Endothelial cell of umbilical vein (primary cell): ENCODE measurements around the gene MXI1.

Source experiments
- EZH2 ChIP-seq: IDR thresholded peaks from 2 replicates; pipeline ENCODE4 v1.6.1; 2012; ENCODE audit warnings: borderline replicate concordance, low read depth, mild to moderate bottlenecking, moderate library complexity, low read length, inconsistent platforms; ENCODE audit not compliant: severe bottlenecking
- FOS ChIP-seq: IDR thresholded peaks from 2 replicates; pipeline ENCODE4 v1.6.1; 2011; ENCODE audit warnings: mild to moderate bottlenecking, low read length, moderate library complexity, borderline replicate concordance; ENCODE audit not compliant: insufficient read depth
- GATA2 ChIP-seq: IDR thresholded peaks from 2 replicates; pipeline ENCODE4 v1.7.0; 2011; ENCODE audit warnings: low read depth, mild to moderate bottlenecking, moderate library complexity, mixed read lengths, low read length; ENCODE audit not compliant: insufficient read length, insufficient read depth
- MYC ChIP-seq: IDR thresholded peaks from one replicate; pipeline ENCODE4 v1.6.1; 2011; ENCODE audit warnings: mild to moderate bottlenecking, low read depth, low read length
- POLR2A ChIP-seq: IDR thresholded peaks from 2 replicates; pipeline ENCODE4 v1.6.1; 2012; ENCODE audit warnings: low read depth, mild to moderate bottlenecking, control low read depth, low read length
- POLR2AphosphoS5 ChIP-seq: IDR thresholded peaks from 2 replicates; pipeline ENCODE4 v1.6.1; 2012; ENCODE audit warnings: low read depth, mild to moderate bottlenecking, control low read depth, low read length, moderate library complexity; ENCODE audit not compliant: insufficient read depth
- TF ChIP-seq, protein P1 (sequence below), 2 donors: IDR thresholded peaks; 1 replicate in 1 of 2; 2 replicates in 1 of 2; pipeline ENCODE4 v1.5.1; 2011; ENCODE audit warnings: low read length in 2 of 2, mild to moderate bottlenecking in 2 of 2, moderate library complexity in 2 of 2, control low read depth in 1 of 2, inconsistent platforms in 1 of 2, low read depth in 1 of 2; ENCODE audit not compliant: insufficient read depth in 1 of 2; ENCODE audit errors: extremely low read depth in 1 of 2
- TF ChIP-seq, protein P2 (sequence below): IDR thresholded peaks from 2 replicates; pipeline ENCODE4 v1.6.1; 2011; ENCODE audit not compliant: insufficient read depth, insufficient read length

DNA sequence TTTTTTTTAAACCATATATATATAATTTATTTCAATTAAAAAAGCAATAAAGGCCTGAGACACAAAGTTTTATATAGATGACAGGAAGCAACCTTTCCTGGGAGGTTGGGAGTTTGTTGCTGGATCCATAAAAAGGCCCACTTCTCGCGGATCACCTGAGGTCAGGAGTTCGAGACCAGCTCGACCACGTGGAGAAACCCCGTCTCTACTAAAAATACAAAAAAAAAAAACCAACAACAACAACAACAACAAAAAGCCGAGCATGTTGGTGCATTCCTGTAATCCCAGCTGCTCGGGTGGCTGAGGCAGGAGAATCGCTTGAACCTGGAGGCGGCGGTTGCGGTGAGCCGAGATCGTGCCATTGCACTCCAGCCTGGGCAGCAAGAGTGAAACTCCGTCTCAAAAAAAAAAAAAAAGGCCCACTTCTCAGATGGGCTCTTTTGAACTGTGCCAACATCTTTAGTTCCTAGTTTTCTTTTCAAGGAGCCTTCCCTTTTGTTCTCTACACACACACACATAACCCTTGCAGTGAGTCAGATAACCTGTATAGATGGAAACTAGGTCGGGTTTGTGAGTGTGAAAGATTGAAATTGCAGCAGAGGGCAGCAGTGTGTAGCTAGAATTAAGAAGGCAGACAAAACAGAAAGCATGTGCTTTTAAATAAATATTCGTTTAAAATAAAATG is 98.5 kb downstream of the MXI1 start:
- TF ChIP-seq, protein P1, sequence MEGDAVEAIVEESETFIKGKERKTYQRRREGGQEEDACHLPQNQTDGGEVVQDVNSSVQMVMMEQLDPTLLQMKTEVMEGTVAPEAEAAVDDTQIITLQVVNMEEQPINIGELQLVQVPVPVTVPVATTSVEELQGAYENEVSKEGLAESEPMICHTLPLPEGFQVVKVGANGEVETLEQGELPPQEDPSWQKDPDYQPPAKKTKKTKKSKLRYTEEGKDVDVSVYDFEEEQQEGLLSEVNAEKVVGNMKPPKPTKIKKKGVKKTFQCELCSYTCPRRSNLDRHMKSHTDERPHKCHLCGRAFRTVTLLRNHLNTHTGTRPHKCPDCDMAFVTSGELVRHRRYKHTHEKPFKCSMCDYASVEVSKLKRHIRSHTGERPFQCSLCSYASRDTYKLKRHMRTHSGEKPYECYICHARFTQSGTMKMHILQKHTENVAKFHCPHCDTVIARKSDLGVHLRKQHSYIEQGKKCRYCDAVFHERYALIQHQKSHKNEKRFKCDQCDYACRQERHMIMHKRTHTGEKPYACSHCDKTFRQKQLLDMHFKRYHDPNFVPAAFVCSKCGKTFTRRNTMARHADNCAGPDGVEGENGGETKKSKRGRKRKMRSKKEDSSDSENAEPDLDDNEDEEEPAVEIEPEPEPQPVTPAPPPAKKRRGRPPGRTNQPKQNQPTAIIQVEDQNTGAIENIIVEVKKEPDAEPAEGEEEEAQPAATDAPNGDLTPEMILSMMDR (IDR thresholded peaks at IDR 0.05; ENCODE audit: extremely low read depth in 1 of 2, insufficient read depth in 1 of 2, low read depth in 1 of 2, low read length in 2 of 2) = peak; percentile 52 to 62
- no peak for TF ChIP-seq EZH2
- TF ChIP-seq POLR2A = no peak
- no peak for TF ChIP-seq POLR2AphosphoS5
- TF ChIP-seq FOS = peak; percentile 56
- no peak for TF ChIP-seq GATA2
- TF ChIP-seq, protein P2, sequence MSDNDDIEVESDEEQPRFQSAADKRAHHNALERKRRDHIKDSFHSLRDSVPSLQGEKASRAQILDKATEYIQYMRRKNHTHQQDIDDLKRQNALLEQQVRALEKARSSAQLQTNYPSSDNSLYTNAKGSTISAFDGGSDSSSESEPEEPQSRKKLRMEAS = no peak
- TF ChIP-seq MYC = no peak
